HCT116 (cell line): Measurements from ENCODE around the gene FCMR. TPM values are rescaled to one million over a fixed set of nuclear protein-coding genes. Genes with fewer than 3 reads are reported as not detected.

Source experiments
- ATAC-seq: fragments of 200-7000 bp; cut with Tn5 transposase; 2 replicates; pipeline ENCODE4 v1.9.1; 2020; ENCODE audit warnings: mild to moderate bottlenecking, moderate library complexity
- BruUV-seq: library from RNA; stranded (reverse); fragments of 400-500 nt; replicated peaks from 2 replicates; lab custom pipeline; 2021; lab: Mats Ljungman, UMichigan
- CTCF ChIA-PET: fragments of 300-600 bp; sonication (Branson Sonifier 250); formaldehyde crosslinking; loops from one replicate; lab custom pipeline; 2021; ENCODE audit warnings: antibody characterized with exemption; lab: Charles Lee
- POLR2A ChIA-PET: fragments of 300-600, 350-600 bp; sonication (Branson Sonifier 250); formaldehyde crosslinking; loops from one replicate; lab custom pipeline; 2021; ENCODE audit warnings: antibody characterized with exemption; lab: Charles Lee
- RAD21 ChIA-PET, 2 experiments: fragments of 300-600 bp; sonication (Branson Sonifier 250); formaldehyde crosslinking; loops; one replicate each; lab custom pipeline; 2023; ENCODE audit warnings: low total read pairs in 2 of 2; ENCODE audit not compliant: uncharacterized antibody in 2 of 2, unreplicated experiment in 2 of 2, low non-redundant PET in 1 of 2; lab: Charles Lee
- DNase-seq: peaks from one replicate; pipeline ENCODE4 v3.0.0-alpha.2; 2010; ENCODE audit warnings: low read depth, low spot score
- H2AFZ ChIP-seq: fragments of 200-600 bp; shearing (Covaris generic), sonication (generic); 2 replicates; pipeline ENCODE4 v1.6.1; 2017; ENCODE audit warnings: low read depth, mixed run types, mixed read lengths, antibody characterized with exemption, low read length; ENCODE audit not compliant: poor library complexity, severe bottlenecking
- H3K27ac ChIP-seq: 2 replicates; pipeline ENCODE4 v1.5.1; 2012; ENCODE audit warnings: low read depth, low read length
- H3K27me3 ChIP-seq: fragments of 200-600 bp; sonication (generic); 2 replicates; pipeline ENCODE4 v1.6.1; 2016; ENCODE audit warnings: mixed run types, low read length, mixed read lengths; ENCODE audit not compliant: insufficient read depth
- H3K36me3 ChIP-seq, 2 experiments: fragments of 200-500 bp in 1 of 2; fragments of 200-600 bp in 1 of 2; sonication (Bioruptor generic) in 1 of 2; sonication (generic) in 1 of 2; 2 replicates each; pipeline versions ENCODE4 v1.5.1 to v1.6.1; 2014 to 2016; ENCODE audit warnings: low read length in 2 of 2, inconsistent platforms in 1 of 2, mixed read lengths in 1 of 2, mixed run types in 1 of 2; ENCODE audit not compliant: insufficient read depth in 2 of 2, control insufficient read depth in 1 of 2
- H3K4me1 ChIP-seq, 2 experiments: fragments of 200-600 bp in 1 of 2; sonication (generic) in 1 of 2; 2 replicates each; pipeline versions ENCODE4 v1.5.1 to v1.6.1; 2012 to 2017; ENCODE audit warnings: low read length in 2 of 2, inconsistent platforms in 1 of 2, mild to moderate bottlenecking in 1 of 2, mixed read lengths in 1 of 2, mixed run types in 1 of 2, moderate library complexity in 1 of 2; ENCODE audit not compliant: insufficient read depth in 2 of 2, control insufficient read depth in 1 of 2
- H3K4me2 ChIP-seq: fragments of 200-600 bp; sonication (generic); 2 replicates; pipeline ENCODE4 v1.6.1; 2017; ENCODE audit warnings: mixed run types, low read length, mixed read lengths
- H3K4me3 ChIP-seq, 2 experiments: fragments of 200-600 bp in 1 of 2; sonication (generic) in 1 of 2; replicated peaks in 1 of 2; 2 replicates each; pipeline ENCODE4 v1.5.1; 2011 to 2016; ENCODE audit warnings: low read length in 2 of 2, control low read depth in 1 of 2, low read depth in 1 of 2, mild to moderate bottlenecking in 1 of 2, mixed read lengths in 1 of 2, mixed run types in 1 of 2
- H3K79me2 ChIP-seq: fragments of 200-600 bp; sonication (generic); 2 replicates; pipeline ENCODE4 v1.6.1; 2017; ENCODE audit warnings: mild to moderate bottlenecking, mixed run types, low read length, moderate library complexity, mixed read lengths; ENCODE audit not compliant: insufficient read depth
- H3K9ac ChIP-seq: fragments of 200-600 bp; sonication (generic); 2 replicates; pipeline ENCODE4 v1.6.1; 2016; ENCODE audit warnings: low read length, mixed read lengths
- H3K9me2 ChIP-seq: fragments of 200-600 bp; sonication (generic), shearing (Covaris generic); 2 replicates; pipeline ENCODE4 v1.6.1; 2017; ENCODE audit warnings: mixed run types, mild to moderate bottlenecking, moderate library complexity; ENCODE audit not compliant: insufficient read depth
- H3K9me3 ChIP-seq, 2 experiments: fragments of 200-500 bp in 1 of 2; fragments of 200-600 bp in 1 of 2; sonication (Bioruptor generic) in 1 of 2; sonication (generic) in 1 of 2; 2 replicates each; pipeline ENCODE4 v1.6.1; 2014 to 2017; ENCODE audit warnings: low read length in 2 of 2, mixed read lengths in 2 of 2, inconsistent platforms in 1 of 2, low read depth in 1 of 2, mild to moderate bottlenecking in 1 of 2, mixed run types in 1 of 2, moderate library complexity in 1 of 2; ENCODE audit not compliant: control insufficient read depth in 1 of 2, insufficient read depth in 1 of 2
- H4K20me1 ChIP-seq: fragments of 200-600 bp; sonication (generic), shearing (Covaris generic); 2 replicates; pipeline ENCODE4 v1.6.1; 2017; ENCODE audit warnings: mixed run types, mild to moderate bottlenecking, moderate library complexity; ENCODE audit not compliant: insufficient read depth
- CBX3 ChIP-seq: IDR thresholded peaks from 2 replicates; pipeline ENCODE4 v1.6.1; 2012; ENCODE audit warnings: low read depth
- CEBPB ChIP-seq: IDR thresholded peaks from 2 replicates; pipeline ENCODE4 v1.6.1; 2012; ENCODE audit warnings: low read depth
- ELF1 ChIP-seq: IDR thresholded peaks from 2 replicates; pipeline ENCODE4 v1.6.1; 2012; ENCODE audit warnings: low read depth, borderline replicate concordance
- EZH2 ChIP-seq: fragments of 200-600 bp; sonication (generic); IDR thresholded peaks from 2 replicates; pipeline ENCODE4 v1.6.1; 2017; ENCODE audit warnings: antibody characterized with exemption, mixed run types
- FOSL1 ChIP-seq: IDR thresholded peaks from 2 replicates; pipeline ENCODE4 v1.6.1; 2012; ENCODE audit warnings: low read depth
- POLR2A ChIP-seq: IDR thresholded peaks from 2 replicates; pipeline ENCODE4 v1.7.0; 2011; ENCODE audit warnings: borderline replicate concordance; ENCODE audit not compliant: insufficient read depth, insufficient read length; ENCODE audit errors: extremely low read depth
- RAD21 ChIP-seq: IDR thresholded peaks from 2 replicates; pipeline ENCODE4 v1.6.1; 2012; ENCODE audit warnings: low read depth, mild to moderate bottlenecking
- SIN3A ChIP-seq: IDR thresholded peaks from 2 replicates; pipeline ENCODE4 v1.6.1; 2012; ENCODE audit warnings: low read depth
- SRF ChIP-seq: IDR thresholded peaks from 2 replicates; pipeline ENCODE4 v1.6.1; 2012; ENCODE audit warnings: low read depth
- YY1 ChIP-seq: IDR thresholded peaks from 2 replicates; pipeline ENCODE4 v1.6.1; 2011; ENCODE audit warnings: low read length, low read depth, moderate library complexity, mild to moderate bottlenecking; ENCODE audit not compliant: insufficient replicate concordance; ENCODE audit errors: extremely low read depth
- ZBTB33 ChIP-seq: IDR thresholded peaks from 2 replicates; pipeline ENCODE4 v1.6.1; 2011; ENCODE audit warnings: mild to moderate bottlenecking, low read length, moderate library complexity; ENCODE audit not compliant: insufficient replicate concordance; ENCODE audit errors: extremely low read depth
- ZFX ChIP-seq: fragments of 450-650 bp; IDR thresholded peaks from 2 replicates; pipeline ENCODE4 v1.6.1; 2017
- ZNF274 ChIP-seq: fragments of 200-500 bp; sonication (Bioruptor generic); IDR thresholded peaks from 2 replicates; pipeline ENCODE4 v1.6.1; 2014; ENCODE audit warnings: mild to moderate bottlenecking, low read depth, low read length, inconsistent platforms
- intact Hi-C: fragments of 100-400 bp; cut with micrococcal nuclease; formaldehyde crosslinking; loops from 2 replicates; pipeline ENCODE4 v1.10.0; 2022
- total RNA-seq: library from RNA; stranded (reverse); gene quantifications from one replicate; pipeline ENCODE4 v1.2.1, GENCODE V29; 2021; ENCODE audit not compliant: unreplicated experiment
- TF ChIP-seq, protein P1 (sequence below): IDR thresholded peaks from 2 replicates; pipeline ENCODE4 v1.6.1; 2012
- TF ChIP-seq, protein P2 (sequence below): IDR thresholded peaks from 2 replicates; pipeline ENCODE4 v1.6.1; 2012

Gene FCMR
- total RNA-seq, 1 experiment from 2014 or later: 0.61 TPM

- DNase-seq: no peak
- TF ChIP-seq EZH2 (no peak), YY1 (no peak), POLR2A (no peak), ZNF274 (no peak), ELF1 (no peak)
- TF ChIP-seq, all 23 proteins: peak for 0
- ChIA-PET RAD21 (no interaction called here), POLR2A (no interaction called here), CTCF (no interaction called here)
- intact Hi-C loops: no loop called here
- Histone ChIP-seq H3K9me3 (no peaks in the 10 kb centered on the region), H3K9ac (no peak overlapping the region), H3K36me3 (no peaks in the 10 kb centered on the region), H2AFZ (no peak overlapping the region), H3K4me2 (no peak overlapping the region), H3K9me2 (no peaks in the 10 kb centered on the region), H3K27ac (no peak overlapping the region), H4K20me1 (no peaks in the 10 kb centered on the region), H3K27me3 (no peaks in the 10 kb centered on the region), H3K4me1 (no peaks in the 10 kb centered on the region), H3K79me2 (no peaks in the 10 kb centered on the region), H3K4me3 (no peak overlapping the region)
- no TSS peak for BruUV-seq
- no peak for ATAC-seq
Observed at GRCh38 chr1:206953126-206953525, 31.4 kb upstream of the FCMR start.

DNA sequence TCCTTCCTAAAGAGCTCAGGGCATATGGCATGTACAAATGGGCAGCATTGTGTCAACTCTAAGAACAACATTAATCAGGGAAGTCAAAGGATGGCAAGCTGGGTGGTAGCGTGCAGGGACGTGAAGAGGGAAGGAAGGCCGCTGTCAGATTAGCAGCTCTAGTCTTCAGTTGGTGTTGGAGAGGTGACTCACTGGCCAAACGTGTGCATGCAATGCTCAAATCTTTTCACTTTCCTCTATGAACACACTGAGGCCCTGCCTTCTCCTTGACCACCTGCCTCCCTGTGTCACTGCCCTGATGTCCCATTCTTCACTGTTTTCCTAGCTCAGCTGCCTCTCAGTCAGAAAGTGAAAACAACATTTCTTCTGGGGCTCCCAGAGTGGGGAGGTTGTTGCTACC lies 30.4 kb upstream of the FCMR start:
- no peak overlapping the region for H2AFZ ChIP-seq
- no peak overlapping the region for H3K9ac ChIP-seq
- no peak for DNase-seq
- BruUV-seq: no TSS peak
- intact Hi-C loops: no loop called here
- no peaks in the 10 kb centered on the region for H3K79me2 ChIP-seq
- H3K4me2 ChIP-seq: no peak overlapping the region
- no peaks in the 10 kb centered on the region for H3K9me3 ChIP-seq
- H3K4me1 ChIP-seq: no peaks in the 10 kb centered on the region
- no peak for ATAC-seq
- H3K36me3 ChIP-seq: no peaks in the 10 kb centered on the region
- ChIA-PET POLR2A (no interaction called here), CTCF (interaction anchor here (1.2 kb wide), 1 partner anchor 20 kb away, joined by 4 read pairs; no protein-coding TSS in a partner anchor), RAD21 (no interaction called here)
- no peak overlapping the region for H3K27ac ChIP-seq
- H3K27me3 ChIP-seq: no peaks in the 10 kb centered on the region
- TF ChIP-seq ZBTB33 (no peak), POLR2A (no peak), RAD21 (no peak), ZNF274 (no peak), CEBPB (no peak), EZH2 (no peak), CBX3 (no peak), YY1 (no peak), FOSL1 (no peak), SRF (no peak), ZFX (no peak), SIN3A (no peak)
- TF ChIP-seq, protein P1, sequence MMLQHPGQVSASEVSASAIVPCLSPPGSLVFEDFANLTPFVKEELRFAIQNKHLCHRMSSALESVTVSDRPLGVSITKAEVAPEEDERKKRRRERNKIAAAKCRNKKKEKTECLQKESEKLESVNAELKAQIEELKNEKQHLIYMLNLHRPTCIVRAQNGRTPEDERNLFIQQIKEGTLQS: no peak
- TF ChIP-seq, protein P2, sequence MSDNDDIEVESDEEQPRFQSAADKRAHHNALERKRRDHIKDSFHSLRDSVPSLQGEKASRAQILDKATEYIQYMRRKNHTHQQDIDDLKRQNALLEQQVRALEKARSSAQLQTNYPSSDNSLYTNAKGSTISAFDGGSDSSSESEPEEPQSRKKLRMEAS: no peak
- H4K20me1 ChIP-seq: no peaks in the 10 kb centered on the region
- H3K9me2 ChIP-seq: no peaks in the 10 kb centered on the region
- no peak overlapping the region for H3K4me3 ChIP-seq
